AG04450 (cell line): ENCODE measurements around the gene TNFRSF21. TPM values are rescaled to one million over a fixed set of nuclear protein-coding genes. Genes with fewer than 3 reads are reported as not detected.

Experiments used
- CTCF ChIA-PET: fragments of 300-600, 350-600 bp; formaldehyde crosslinking; extraction: SDS; loops from one replicate; lab custom pipeline; 2022; ENCODE audit warnings: antibody characterized with exemption, inconsistent platforms; lab: Charles Lee
- POLR2A ChIA-PET: fragments of 350-600 bp; formaldehyde crosslinking; extraction: SDS; loops from one replicate; lab custom pipeline; 2021; ENCODE audit warnings: antibody characterized with exemption, inconsistent platforms; lab: Yijun Ruan, JAX
- DNase-seq: peaks from one replicate; pipeline ENCODE4 v3.0.0-alpha.2; 2011; ENCODE audit warnings: low read depth, low spot score
- H3K27ac ChIP-seq: one replicate; pipeline ENCODE4 v1.5.1; 2012; ENCODE audit warnings: low read depth, low read length, control low read depth
- H3K27me3 ChIP-seq: one replicate; pipeline ENCODE4 v1.6.0; 2012; ENCODE audit warnings: low read length; ENCODE audit not compliant: control insufficient read depth, insufficient read depth
- H3K4me3 ChIP-seq: 2 replicates; pipeline ENCODE4 v1.5.1; 2011; ENCODE audit warnings: mild to moderate bottlenecking, low read depth, low read length, control low read depth
- H3K9me3 ChIP-seq: 2 replicates; pipeline ENCODE4 v1.5.1; 2012; ENCODE audit warnings: low read length; ENCODE audit not compliant: control insufficient read depth, insufficient read depth
- CTCF ChIP-seq: IDR thresholded peaks from 2 replicates; pipeline ENCODE4 v1.5.1; 2011; ENCODE audit warnings: low read depth, low read length, control low read depth, inconsistent platforms
- polyA plus RNA-seq: library from polyadenylated mRNA; depleted of rRNA; stranded (reverse); fragments of >200 nt; gene quantifications from 2 replicates; pipeline ENCODE4 v1.2.3, GENCODE V29; 2011

The TNFRSF21 gene
- polyA plus RNA-seq, 1 experiment: 21.7 TPM

- H3K27ac ChIP-seq: no peak overlapping the region
- POLR2A ChIA-PET: no interaction called here
- no peaks in the 10 kb centered on the region for H3K9me3 ChIP-seq
- no peak for TF ChIP-seq CTCF
- DNase-seq: no peak
- CTCF ChIA-PET: interaction anchor here (1.0 kb wide), 1 partner anchor 270 kb away, joined by 3 read pairs; no protein-coding TSS in a partner anchor
- no peak overlapping the region for H3K4me3 ChIP-seq
- H3K27me3 ChIP-seq: peaks cover 2% of the 10 kb centered on the region
Observed at GRCh38 chr6:47323887-47324286, 14.2 kb upstream of the TNFRSF21 start.

- ChIA-PET CTCF (interaction anchor here (1.0 kb wide), 1 partner anchor 270 kb away, joined by 3 read pairs; no protein-coding TSS in a partner anchor), POLR2A (no interaction called here)
- H3K27me3 ChIP-seq: peaks cover 2% of the 10 kb centered on the region
- H3K9me3 ChIP-seq: no peaks in the 10 kb centered on the region
- no peak for DNase-seq
- no peak overlapping the region for H3K27ac ChIP-seq
- no peak for TF ChIP-seq CTCF
- H3K4me3 ChIP-seq: no peak overlapping the region
Observed at GRCh38 chr6:47323321-47323720, 13.6 kb upstream of the TNFRSF21 start.

GRCh38 chr6:47321577-47321976 is 11.9 kb upstream of the TNFRSF21 start:
- H3K27ac ChIP-seq: no peak overlapping the region
- no peak overlapping the region for H3K4me3 ChIP-seq
- DNase-seq: no peak
- no peak for TF ChIP-seq CTCF
- ChIA-PET POLR2A (no interaction called here), CTCF (no interaction called here)
- H3K27me3 ChIP-seq: peaks cover 5% of the 10 kb centered on the region
- no peaks in the 10 kb centered on the region for H3K9me3 ChIP-seq

- Histone ChIP-seq H3K9me3 (no peaks in the 10 kb centered on the region), H3K27me3 (peaks cover 5% of the 10 kb centered on the region), H3K27ac (no peak overlapping the region), H3K4me3 (no peak overlapping the region)
- POLR2A ChIA-PET: no interaction called here
- DNase-seq: no peak
- CTCF ChIA-PET: interaction anchor here (0.8 kb wide), 1 partner anchor 10 kb away, joined by 4 read pairs; no protein-coding TSS in a partner anchor
- TF ChIP-seq CTCF: no peak
Observed at GRCh38 chr6:47319867-47320266, 10.2 kb upstream of the TNFRSF21 start.

- ChIA-PET CTCF (interaction anchor here (0.8 kb wide), 1 partner anchor 9 kb away, joined by 4 read pairs; no protein-coding TSS in a partner anchor), POLR2A (no interaction called here)
- no peak overlapping the region for H3K4me3 ChIP-seq
- peaks cover 5% of the 10 kb centered on the region for H3K27me3 ChIP-seq
- H3K9me3 ChIP-seq: no peaks in the 10 kb centered on the region
- no peak for DNase-seq
- H3K27ac ChIP-seq: no peak overlapping the region
- no peak for TF ChIP-seq CTCF
Observed at GRCh38 chr6:47319382-47319781, 9.7 kb upstream of the TNFRSF21 start.
